SK-N-SH (cell line): ENCODE results near the gene MRPL2.

Experiments
- EP300 ChIP-seq, 2 experiments: IDR thresholded peaks; 2 replicates each; pipeline versions ENCODE4 v1.4.0 to v1.6.1; 2012; ENCODE audit warnings: borderline replicate concordance in 1 of 2, low read depth in 1 of 2, low read length in 1 of 2
- POLR2AphosphoS5 ChIP-seq: IDR thresholded peaks from 2 replicates; pipeline ENCODE4 v1.6.1; 2012; ENCODE audit warnings: low read depth, low read length
- RAD21 ChIP-seq: IDR thresholded peaks from 2 replicates; pipeline ENCODE4 v1.6.1; 2012; ENCODE audit warnings: mild to moderate bottlenecking, low read length
- SMC3 ChIP-seq: IDR thresholded peaks from 2 replicates; pipeline ENCODE4 v1.6.1; 2012; ENCODE audit warnings: low read depth, low read length, improper control_type of control experiment
- TCF12 ChIP-seq: IDR thresholded peaks from 2 replicates; pipeline ENCODE4 v1.4.0; 2012
- TEAD4 ChIP-seq: IDR thresholded peaks from 2 replicates; pipeline ENCODE4 v1.4.0; 2012; ENCODE audit warnings: mild to moderate bottlenecking, borderline replicate concordance; ENCODE audit not compliant: insufficient read depth
- TF ChIP-seq, protein P1 (sequence below): fragments of 200-600 bp; sonication (generic); IDR thresholded peaks from 2 replicates; pipeline ENCODE4 v1.6.1; 2017; ENCODE audit warnings: antibody characterized with exemption, mild to moderate bottlenecking, moderate library complexity
- TF ChIP-seq, protein P2 (sequence below): IDR thresholded peaks from 2 replicates; pipeline ENCODE4 v1.4.0; 2012; ENCODE audit warnings: low read depth
- TF ChIP-seq, protein P3 (sequence below): IDR thresholded peaks from 2 replicates; pipeline ENCODE4 v1.4.0; 2012; ENCODE audit warnings: low read depth, borderline replicate concordance

DNA sequence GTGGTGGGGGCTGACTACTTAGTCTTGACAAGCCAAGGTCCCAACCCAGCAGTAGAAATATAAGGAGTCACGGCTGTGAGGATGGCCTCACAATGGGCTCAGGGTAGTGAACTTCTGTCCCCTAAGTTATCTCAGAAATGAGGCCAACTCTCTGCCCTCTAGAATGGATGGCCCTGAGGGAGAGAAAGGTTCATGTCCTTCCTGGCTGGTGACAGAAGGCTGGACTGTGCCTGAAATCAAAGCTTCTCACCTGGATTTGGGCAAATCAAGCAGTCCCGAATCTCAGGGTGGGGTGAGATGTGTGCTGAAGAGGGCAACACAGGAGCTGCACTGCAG is 25.1 kb downstream of the MRPL2 start:
- TF ChIP-seq, protein P1, sequence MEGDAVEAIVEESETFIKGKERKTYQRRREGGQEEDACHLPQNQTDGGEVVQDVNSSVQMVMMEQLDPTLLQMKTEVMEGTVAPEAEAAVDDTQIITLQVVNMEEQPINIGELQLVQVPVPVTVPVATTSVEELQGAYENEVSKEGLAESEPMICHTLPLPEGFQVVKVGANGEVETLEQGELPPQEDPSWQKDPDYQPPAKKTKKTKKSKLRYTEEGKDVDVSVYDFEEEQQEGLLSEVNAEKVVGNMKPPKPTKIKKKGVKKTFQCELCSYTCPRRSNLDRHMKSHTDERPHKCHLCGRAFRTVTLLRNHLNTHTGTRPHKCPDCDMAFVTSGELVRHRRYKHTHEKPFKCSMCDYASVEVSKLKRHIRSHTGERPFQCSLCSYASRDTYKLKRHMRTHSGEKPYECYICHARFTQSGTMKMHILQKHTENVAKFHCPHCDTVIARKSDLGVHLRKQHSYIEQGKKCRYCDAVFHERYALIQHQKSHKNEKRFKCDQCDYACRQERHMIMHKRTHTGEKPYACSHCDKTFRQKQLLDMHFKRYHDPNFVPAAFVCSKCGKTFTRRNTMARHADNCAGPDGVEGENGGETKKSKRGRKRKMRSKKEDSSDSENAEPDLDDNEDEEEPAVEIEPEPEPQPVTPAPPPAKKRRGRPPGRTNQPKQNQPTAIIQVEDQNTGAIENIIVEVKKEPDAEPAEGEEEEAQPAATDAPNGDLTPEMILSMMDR = no peak
- TF ChIP-seq RAD21 = no peak
- TF ChIP-seq SMC3 = no peak
- TF ChIP-seq TCF12 = no peak
- TF ChIP-seq, protein P2, sequence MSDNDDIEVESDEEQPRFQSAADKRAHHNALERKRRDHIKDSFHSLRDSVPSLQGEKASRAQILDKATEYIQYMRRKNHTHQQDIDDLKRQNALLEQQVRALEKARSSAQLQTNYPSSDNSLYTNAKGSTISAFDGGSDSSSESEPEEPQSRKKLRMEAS = no peak
- no peak for TF ChIP-seq POLR2AphosphoS5
- TF ChIP-seq EP300 (IDR thresholded peaks at IDR 0.05; ENCODE audit: borderline replicate concordance in 1 of 2, low read depth in 1 of 2, low read length in 1 of 2) = no peak
- TF ChIP-seq TEAD4 = no peak
- TF ChIP-seq, protein P3, sequence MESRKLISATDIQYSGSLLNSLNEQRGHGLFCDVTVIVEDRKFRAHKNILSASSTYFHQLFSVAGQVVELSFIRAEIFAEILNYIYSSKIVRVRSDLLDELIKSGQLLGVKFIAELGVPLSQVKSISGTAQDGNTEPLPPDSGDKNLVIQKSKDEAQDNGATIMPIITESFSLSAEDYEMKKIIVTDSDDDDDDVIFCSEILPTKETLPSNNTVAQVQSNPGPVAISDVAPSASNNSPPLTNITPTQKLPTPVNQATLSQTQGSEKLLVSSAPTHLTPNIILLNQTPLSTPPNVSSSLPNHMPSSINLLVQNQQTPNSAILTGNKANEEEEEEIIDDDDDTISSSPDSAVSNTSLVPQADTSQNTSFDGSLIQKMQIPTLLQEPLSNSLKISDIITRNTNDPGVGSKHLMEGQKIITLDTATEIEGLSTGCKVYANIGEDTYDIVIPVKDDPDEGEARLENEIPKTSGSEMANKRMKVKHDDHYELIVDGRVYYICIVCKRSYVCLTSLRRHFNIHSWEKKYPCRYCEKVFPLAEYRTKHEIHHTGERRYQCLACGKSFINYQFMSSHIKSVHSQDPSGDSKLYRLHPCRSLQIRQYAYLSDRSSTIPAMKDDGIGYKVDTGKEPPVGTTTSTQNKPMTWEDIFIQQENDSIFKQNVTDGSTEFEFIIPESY = no peak
